ENCODE data around the gene DUSP14. TPM values are rescaled to one million over a fixed set of nuclear protein-coding genes. Genes with fewer than 3 reads are reported as not detected.

Gene DUSP14
- polyA plus RNA-seq, 1 experiment: 76.7 TPM

Other genes with a start within 250 kb of the DUSP14 start
- not detected in 2 replicates for gene C17orf78, start 113.9 kb upstream of the DUSP14 start, polyA plus RNA-seq (2011; rRNA removed)
- 53.6 and 57.9 TPM in 2 replicates for gene ACACA, start 83.1 kb upstream of the DUSP14 start, polyA plus RNA-seq (2011; rRNA removed)
- gene TADA2A, start 83.0 kb upstream of the DUSP14 start, polyA plus RNA-seq (2011; rRNA removed): 18.1 and 21.4 TPM in 2 replicates
- gene SYNRG, start 119.5 kb downstream of the DUSP14 start, polyA plus RNA-seq (2011; rRNA removed): 24.9 and 26.2 TPM in 2 replicates
- gene DDX52, start 153.6 kb downstream of the DUSP14 start, polyA plus RNA-seq (2011; rRNA removed): 24.2 and 31.8 TPM in 2 replicates

All from AG04450 (cell line).